ENCODE results near the gene FBXO47.

FBXO47 gene, protein sequence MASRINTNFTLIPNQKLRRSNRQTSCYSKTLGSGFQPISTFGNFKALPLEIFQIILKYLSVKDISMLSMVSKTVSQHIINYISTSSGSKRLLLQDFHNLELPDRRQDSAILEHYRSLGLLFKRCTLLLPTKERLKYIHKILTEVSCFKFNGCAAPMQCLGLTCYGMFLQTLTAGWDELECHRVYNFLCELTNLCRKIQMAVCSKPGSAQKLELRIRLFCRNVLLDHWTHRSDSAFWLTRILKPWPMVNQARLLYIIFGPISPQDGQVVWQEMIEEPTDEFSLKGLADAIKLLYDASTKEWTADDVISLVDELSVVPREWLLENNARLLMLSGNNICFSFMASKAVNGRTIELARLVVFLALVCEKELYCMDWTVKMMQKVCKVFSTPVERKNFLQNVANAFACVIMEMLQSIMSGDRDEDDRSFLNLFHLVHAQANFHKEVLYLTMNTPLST

GRCh38 chr17:38967290-38967738 lies at the start of gene FBXO47:
FBXO47 (minus strand) TSS chr17:38967403; CDS start chr17:38963025, 4,378 bp downstream.
- peak; percentile 71 for DNase-seq

DNA sequence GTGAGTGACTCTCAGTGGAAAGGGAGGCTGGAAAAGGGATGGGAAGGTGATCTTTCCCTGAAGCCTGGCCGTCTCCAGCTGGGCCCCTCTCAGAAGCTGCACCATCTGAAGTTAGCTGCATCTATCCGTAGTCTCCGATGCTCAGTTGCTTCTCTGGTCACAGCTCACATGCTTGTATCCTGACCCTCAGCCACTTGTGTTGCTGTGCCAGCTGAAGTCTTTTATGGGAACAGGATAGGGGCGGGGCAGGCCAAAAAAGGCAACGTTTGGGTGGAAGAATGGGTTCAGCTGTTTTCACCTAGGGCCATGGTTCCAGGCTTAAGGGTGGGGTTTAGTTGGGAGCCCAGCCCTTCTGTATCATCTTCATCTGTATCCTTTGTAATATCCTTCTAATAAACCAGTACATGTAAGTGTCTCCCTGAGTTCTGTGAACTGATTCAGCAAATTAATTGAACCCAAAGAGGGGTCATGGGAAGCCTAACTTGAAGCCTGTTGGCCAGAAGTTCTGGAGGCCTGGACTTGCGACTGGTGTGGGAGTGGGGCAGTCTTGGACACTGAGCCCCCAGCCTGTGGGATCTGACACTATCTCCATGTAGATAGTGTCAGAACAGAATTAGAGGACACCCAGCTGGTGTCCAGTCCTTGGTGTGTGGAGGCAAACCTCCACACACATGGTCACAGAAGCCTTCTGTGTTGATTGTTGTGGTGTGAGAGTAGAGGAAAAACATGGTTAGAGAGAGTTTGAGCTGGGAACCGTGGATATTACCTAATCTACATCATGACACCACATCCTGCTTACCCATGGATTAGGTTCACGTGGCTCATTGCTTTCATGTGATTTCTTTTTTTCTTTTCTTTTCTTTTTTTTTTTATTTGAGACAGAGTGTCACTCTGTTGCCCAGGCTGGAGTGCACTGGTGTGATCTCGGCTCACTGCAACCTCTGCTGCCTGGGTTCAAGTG lies 49.3 kb upstream of the FBXO47 start:
- no peak for DNase-seq

GRCh38 chr17:39015546-39015935 lies 48.3 kb upstream of the FBXO47 start:
- DNase-seq = no peak

- DNase-seq = no peak
Measured at GRCh38 chr17:39014795-39015545, 47.8 kb upstream of the FBXO47 start.

GRCh38 chr17:39014044-39014794 lies 47.0 kb upstream of the FBXO47 start:
- no peak for DNase-seq

GRCh38 chr17:39012725-39013124 lies 45.5 kb upstream of the FBXO47 start:
- DNase-seq = no peak

GRCh38 chr17:39011907-39012468 lies 44.8 kb upstream of the FBXO47 start:
- DNase-seq = no peak

- DNase-seq = no peak
Measured at GRCh38 chr17:39009581-39010001, 42.4 kb upstream of the FBXO47 start.

DNA sequence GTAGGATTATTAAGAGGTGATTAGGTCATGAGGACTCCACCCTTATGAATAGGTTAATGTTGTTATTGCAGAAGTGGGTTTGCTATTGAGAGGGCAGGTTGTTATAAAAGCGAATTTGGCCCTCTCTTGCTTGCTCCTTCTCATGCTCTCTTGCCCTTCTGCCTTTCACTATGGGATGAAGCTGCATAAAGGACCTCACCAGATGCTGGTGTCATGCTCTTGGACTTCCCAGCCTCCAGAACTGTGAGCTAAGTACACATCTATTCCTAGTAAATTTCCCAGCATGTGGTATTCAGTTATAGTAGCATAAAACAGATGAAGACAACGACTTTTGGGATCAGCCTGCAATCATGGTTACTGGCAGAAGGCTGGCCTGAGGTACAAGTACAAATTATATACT lies 41.4 kb upstream of the FBXO47 start:
- DNase-seq = no peak

DNA sequence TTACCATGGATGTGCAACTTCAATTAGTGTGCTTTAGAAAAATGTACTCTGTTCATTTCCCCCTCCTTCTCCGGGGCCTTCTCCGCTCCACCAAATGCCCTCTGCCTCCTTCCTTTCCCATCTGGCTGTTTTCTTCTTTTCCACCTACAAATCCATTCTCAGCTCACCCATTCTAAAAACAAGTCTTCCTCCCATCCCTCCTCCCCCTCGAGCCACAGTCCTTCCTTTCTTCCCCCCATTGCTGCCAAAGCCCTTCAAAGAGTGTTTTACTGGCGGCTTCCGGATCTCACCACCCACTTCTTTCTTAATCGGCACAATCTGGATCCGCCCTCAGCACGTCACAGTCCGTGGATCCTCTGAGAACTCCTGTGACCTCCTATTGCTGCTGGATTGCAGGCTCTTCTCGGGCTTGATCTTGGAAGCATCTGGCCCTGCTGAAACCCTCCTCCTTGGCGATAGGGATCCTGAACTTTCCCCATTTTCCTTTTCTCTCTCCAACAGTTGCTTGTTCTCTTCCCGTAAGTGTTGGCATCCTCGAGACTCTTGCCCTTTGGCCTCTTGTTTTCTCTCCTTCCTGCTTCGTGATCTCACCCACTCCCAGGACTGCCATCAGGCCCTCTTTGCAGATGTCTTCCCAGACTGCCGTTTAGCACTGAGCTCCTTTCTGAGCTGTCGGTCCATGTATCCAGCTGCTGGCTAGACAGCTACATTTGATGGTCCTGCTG lies 36.0 kb upstream of the FBXO47 start:
- no peak for DNase-seq

- no peak for DNase-seq
Measured at GRCh38 chr17:39001703-39002637, 34.8 kb upstream of the FBXO47 start.

DNA sequence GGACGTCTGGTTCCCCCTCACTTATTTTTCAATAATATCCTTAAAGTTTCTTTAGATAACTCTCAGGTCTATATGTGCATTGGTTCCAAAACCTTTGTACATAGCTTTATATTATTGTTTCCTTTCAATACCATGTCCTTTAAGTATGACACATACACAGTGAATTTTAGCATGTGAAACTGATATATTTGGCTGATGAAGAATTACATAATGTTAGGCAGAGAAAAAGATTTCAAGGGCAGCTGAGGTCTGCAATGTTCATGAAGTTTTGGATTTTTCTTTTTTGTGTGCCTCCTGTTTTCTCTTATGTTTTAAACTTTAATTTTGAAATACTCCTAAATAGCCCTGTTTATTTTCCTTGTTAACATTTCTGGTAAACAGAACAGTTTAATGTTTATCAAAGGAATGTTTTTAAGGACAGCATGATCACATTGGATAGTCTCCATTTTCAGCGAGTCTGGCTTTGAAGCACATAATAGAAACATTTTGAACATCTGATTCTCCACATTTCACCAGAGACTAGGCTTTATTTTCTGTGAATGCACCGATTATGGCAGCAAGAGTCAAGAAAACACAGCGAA lies 32.9 kb upstream of the FBXO47 start:
- DNase-seq = no peak

GRCh38 chr17:38996660-38997337 lies 29.6 kb upstream of the FBXO47 start:
- DNase-seq = no peak

DNA sequence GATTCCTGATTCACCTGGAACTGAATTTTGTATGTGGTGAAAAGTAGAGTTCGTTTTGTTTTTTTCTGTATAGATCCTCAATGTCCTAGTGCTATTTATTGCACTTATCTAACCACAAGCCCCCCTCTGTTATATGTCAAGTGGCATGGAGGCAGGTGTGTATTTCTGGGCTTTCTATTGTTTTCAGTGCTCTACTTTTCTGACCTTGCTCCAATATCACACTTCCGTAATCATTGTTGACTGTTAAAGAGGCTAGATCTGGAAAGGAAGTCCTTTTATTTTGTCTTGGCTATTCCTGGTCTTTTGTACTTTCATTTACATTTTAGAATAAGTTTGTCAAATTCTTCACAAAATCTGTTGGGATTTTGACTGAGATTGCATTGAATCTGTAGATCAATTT lies 26.8 kb upstream of the FBXO47 start:
- DNase-seq = no peak

GRCh38 chr17:38984666-38985065 lies 17.5 kb upstream of the FBXO47 start:
- no peak for DNase-seq

- peak; percentile 39 for DNase-seq
Measured at GRCh38 chr17:38982858-38983746, 15.9 kb upstream of the FBXO47 start.

DNA sequence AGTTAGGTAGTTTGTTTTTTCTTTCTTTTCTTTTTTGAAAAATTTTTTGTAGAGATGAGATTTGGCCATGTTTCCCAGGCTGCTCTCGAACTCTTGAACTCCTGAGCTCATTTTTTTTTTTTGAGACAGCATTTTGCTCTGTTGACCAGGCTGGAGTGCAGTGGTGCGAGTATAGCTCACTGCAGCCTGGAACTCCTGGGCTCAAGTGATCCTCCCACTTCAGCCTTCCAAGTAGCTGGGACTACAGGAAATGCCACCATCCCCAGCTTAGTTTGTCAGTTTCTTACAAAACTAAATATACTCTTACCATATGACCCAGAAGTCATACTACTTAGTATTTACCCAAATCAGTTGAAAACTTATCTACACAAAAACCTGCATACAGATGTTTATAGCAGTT lies 14.4 kb upstream of the FBXO47 start:
- DNase-seq = no peak
